GM19395 (cell line): ENCODE measurements around the gene XYLT1.

ENCODE experiments used
- ATAC-seq: cut with Tn5 transposase; IDR thresholded peaks from one replicate; pipeline ENCODE4 v1.9.1; 2021; ENCODE audit warnings: mild to moderate bottlenecking, moderate library complexity; ENCODE audit not compliant: unreplicated experiment

Gene XYLT1

DNA sequence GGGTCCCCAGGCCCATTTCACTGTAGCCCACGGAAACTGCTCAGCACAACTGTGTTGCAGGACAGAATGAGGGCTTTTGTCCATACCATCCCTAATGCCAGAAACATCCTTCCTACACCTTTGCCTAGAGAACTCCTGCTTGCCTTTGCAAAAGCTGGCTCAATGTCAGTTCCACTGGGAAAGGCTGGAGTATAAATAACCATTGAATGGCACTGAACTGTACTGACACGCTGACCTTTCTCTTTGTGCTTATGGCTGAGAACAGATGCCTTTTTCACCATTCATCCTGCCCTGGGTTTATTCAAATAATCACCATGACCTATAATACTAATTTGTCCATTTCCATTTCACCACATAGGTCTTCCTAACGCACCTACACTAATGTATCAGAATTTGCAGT is 300.3 kb downstream of the XYLT1 start:
- no peak for ATAC-seq

DNA sequence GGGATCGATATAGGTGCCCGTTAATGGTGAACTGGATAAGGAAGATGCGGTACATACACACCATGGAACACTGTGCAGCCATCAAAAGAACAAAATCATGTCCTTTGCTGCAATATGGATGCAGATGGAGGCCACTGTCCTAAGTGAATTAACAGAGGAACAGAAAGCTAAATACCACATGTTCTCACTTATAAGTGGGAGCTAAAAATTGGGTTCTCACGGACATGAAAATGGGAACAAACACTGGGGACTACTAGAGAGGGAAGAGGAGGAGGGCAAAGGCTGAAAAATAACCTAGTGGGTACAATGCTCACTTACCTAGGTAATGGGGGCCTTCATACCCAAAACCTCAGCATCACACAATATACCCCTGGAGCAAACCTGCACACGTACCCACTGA is 302.6 kb downstream of the XYLT1 start:
- no peak for ATAC-seq

- ATAC-seq, result no peak
Observed at GRCh38 chr16:17166095-17166494, 304.7 kb downstream of the XYLT1 start.

- ATAC-seq, result no peak
Observed at GRCh38 chr16:17162560-17162959, 308.2 kb downstream of the XYLT1 start.

DNA sequence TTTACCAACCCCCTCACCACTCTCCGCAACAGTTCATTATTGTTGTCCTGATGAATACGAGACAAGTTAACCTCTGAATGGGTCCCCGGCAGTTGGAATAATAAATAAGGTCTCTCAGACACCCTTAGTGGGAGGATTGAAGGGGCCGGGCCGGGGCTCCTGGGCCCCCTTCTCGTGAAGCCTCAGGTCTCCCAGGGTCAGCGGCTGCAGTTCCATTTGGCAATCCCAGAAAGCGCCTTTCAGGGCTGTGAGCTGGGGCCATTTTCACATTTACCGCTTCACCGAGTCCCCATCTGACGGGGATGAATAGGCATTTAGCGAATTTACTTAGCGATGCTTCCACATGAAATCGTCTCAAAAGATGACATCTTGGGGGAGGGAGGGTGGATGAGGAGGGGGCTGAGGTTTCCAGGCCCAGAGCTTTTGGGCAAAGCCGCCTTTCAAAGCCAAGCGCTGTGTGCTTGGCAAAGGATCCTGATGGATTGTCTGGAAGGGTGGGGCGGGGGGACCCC is 309.8 kb downstream of the XYLT1 start:
- no peak for ATAC-seq

- ATAC-seq, result no peak
Observed at GRCh38 chr16:17160285-17160853, 310.4 kb downstream of the XYLT1 start.

- ATAC-seq, result no peak
Observed at GRCh38 chr16:17159617-17160016, 311.1 kb downstream of the XYLT1 start.

DNA sequence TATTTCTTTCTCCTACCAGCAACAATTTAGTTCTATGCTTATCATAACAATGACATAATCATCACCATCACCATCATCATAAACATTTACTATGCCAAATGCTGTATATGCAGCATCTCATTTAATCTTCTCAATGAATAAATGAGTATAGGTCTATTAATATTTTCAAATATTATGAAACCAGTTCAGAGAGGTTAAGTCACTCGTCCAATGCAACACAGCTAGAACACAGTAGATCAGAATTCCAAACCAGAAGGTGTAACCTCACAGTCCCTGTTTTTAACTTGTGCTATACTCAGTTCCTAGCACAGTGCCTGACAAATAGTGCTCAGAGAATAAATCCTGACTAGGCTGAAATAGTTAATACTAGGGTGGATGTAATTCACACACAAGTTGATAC is 314.8 kb downstream of the XYLT1 start:
- no peak for ATAC-seq

DNA sequence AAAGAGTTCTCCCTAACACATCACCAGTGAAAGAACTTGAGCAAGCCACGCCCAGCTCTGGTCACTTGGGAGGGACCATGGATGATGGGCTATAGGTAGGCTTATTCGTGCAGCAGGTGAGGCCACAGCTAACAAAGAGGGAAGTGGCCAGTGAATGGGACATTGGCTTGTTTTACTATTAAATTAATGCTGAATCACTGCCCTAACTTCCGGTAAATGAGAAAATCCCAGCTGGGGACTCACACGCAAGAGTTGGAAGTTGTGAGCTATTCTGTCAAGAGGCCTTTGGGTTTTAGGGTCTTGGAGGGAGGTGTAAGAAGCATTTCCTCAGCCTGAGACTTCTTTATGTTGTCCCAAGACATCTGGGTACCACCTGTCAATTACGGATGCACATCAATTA is 315.3 kb downstream of the XYLT1 start:
- ATAC-seq, result no peak

GRCh38 chr16:17154981-17155380 is 315.8 kb downstream of the XYLT1 start:
- ATAC-seq, result no peak

GRCh38 chr16:17152311-17152710 is 318.4 kb downstream of the XYLT1 start:
- no peak for ATAC-seq

DNA sequence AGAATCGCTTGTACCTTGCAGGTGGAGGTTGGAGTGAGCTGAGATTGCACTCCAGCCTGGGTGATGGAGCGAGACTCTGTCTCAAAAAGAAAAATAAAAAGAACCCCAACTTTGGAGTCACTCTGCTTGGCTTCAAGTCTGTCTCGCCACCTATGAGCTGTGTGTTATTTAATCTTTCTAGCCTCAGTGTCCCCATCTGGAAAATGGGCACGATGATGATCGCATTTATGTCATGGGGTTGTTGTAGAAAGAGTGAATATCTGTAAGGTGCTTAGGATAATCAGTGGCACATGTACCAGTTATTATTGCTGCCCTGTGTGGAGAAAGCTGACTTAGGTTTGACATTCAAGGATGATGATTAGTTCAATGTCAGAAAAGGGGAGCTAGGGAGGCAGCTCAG is 319.4 kb downstream of the XYLT1 start:
- ATAC-seq, result no peak

- ATAC-seq, result no peak
Observed at GRCh38 chr16:17149904-17150483, 320.8 kb downstream of the XYLT1 start.

- no peak for ATAC-seq
Observed at GRCh38 chr16:17147942-17148341, 322.8 kb downstream of the XYLT1 start.

DNA sequence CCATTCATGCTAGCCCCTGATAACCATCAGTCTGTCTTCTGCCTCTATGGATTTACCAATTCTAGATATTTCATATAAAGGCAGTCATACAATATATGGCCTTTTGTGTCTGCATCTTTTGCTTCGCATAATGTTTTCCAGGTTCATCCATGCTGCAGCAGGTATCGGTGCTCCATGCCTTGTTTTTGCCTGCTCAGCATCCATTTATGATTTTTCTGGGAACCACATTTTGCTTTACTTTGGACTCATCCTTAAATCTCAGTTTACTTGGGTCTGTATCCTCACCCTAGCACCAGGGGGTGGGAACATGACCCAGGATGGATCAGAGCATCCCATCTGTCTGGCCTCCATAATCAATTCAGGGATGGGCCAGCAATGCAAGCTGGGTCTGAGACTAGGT is 325.7 kb downstream of the XYLT1 start:
- no peak for ATAC-seq

DNA sequence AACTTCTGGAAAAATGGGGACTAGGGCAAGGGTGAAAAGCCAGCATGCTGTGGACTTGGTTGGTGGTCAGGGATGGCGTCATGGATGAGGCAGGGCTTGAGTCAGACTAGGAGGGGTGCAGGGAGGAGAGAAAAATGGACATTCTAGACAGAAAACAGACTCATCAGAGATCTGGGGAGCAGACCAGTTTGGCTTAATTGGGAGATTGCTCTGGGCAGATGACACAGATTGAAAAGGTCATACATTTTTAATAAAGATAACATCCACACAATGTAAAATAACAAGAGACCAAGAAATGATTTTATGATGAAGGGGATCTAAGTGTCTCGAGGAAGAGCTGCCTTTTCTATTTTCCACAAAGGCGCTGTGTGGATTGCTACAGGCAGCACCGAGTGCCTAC is 326.3 kb downstream of the XYLT1 start:
- ATAC-seq, result no peak

DNA sequence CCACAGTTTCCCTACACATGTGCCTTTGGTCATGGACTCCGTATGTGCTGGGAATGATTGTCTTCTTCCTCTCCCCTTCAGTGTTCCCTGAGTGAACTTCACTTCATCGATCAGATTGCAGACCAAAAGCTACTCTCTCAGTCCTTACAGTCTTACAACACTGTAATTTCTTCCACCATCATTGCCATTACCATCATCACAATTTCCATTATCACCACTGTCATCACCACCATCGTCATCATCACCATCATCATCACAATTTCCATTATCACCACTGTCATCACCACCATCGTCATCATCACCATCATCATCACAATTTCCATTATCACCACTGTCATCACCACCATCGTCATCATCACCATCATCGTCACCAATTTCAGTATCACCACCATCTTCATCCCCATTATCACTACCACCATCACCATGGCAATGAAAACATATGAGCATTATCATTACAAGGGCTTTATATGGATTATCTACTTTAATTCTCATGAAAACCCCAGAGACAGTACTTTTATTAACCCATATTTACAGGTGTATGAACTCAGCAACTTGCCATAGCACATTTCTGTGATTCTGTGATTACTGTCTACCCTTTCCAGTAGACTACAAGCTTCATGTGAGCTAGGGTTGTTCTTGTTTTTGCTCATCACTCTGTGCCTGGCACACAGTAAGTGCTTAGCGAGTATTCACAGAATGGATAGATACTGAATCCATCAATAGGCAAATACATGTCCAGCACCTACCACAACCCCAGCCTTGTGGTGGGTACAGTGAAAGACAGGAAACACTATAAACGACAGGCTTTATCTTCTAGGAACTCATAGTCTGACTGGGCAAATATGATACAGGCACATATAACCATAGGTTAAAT is 327.0 kb downstream of the XYLT1 start:
- no peak for ATAC-seq

GRCh38 chr16:17138801-17139200 is 332.0 kb downstream of the XYLT1 start:
- no peak for ATAC-seq

GRCh38 chr16:17135439-17135838 is 335.3 kb downstream of the XYLT1 start:
- no peak for ATAC-seq

DNA sequence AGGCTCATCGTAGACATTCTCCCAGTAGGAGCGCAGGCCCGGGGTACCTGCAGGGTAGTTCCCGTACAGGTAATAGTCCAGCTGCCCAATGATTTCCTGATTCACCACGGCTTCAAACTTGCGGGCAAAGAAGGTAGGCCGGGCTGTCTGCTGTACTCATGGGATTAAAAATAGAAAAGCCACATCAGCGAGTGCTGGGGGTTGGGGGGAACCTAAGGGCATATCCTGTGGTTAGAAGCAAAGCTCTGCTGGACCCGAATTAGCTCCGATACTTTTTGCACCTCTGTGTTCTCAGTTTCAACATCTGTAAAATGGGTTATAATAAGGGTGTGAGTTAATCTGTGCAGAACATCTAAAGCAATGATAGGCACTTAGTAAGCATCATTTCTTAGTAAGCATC is 336.2 kb downstream of the XYLT1 start:
- peak; percentile 92 for ATAC-seq

GRCh38 chr16:17133851-17134250 is 336.9 kb downstream of the XYLT1 start:
- ATAC-seq, result no peak

- ATAC-seq, result no peak
Observed at GRCh38 chr16:17131351-17131750, 339.4 kb downstream of the XYLT1 start.
